Colon (tissue), 2 donors: ENCODE results near the gene HDGFL2.
"Not testable (repeated sequence)": the region's sequence is repeated elsewhere in the genome, so short reads cannot be mapped to it uniquely, and the experiment has no call there.

Experiments
- FAIRE-seq: peaks from 2 replicates; lab custom pipeline; 2012; peaks lifted over from hg19 to GRCh38; lab: Jason Lieb, UNC
- donor health status: control.
- donor health status: control.

HDGFL2 gene

DNA sequence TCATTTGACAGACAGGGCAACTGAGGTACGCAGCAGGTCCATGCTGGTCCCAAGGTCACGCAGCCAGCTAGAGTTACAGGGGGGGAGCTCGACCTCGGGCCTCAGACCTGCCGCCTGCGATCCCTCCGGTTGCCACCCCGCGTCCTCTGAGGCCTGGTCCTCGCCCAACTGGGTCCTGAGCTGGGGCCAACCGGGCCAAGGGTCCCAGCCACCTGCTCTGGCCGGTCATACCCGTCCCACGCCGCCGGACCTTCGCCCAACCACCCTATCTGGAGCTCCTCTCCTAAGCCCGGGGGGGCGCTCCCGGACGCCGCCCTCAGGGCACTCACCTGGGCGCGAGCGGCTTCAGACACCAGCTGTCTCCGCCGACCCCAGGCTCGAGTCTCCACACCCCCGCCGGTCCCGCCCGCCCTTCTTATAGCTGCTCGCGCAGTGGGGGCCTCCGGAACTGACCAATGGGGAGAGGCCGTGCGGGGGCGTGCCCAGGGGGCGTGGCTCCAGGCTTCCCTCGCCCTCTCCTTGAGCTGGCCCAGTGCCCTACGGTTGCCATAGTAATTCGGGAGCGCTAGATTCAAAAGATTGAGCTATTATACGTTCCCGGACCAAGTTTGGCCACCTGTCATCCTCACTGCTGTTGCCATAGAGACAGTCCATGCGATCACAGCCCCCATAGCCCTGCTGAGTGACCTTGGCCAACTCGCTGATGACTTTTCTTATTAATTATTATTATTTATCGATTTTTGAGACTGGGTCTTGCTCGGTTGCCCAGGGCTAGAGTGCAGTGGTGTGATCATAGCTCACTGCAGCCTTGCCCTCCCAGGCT is 63.0 kb downstream of the HDGFL2 start, which contains the start of gene PLIN5:
Gene PLIN5, minus strand, starts transcription at position 389 of the 823 bp plus-strand sequence. CDS start 1,150 bp downstream, outside the sequence.
- no peak for FAIRE-seq

DNA sequence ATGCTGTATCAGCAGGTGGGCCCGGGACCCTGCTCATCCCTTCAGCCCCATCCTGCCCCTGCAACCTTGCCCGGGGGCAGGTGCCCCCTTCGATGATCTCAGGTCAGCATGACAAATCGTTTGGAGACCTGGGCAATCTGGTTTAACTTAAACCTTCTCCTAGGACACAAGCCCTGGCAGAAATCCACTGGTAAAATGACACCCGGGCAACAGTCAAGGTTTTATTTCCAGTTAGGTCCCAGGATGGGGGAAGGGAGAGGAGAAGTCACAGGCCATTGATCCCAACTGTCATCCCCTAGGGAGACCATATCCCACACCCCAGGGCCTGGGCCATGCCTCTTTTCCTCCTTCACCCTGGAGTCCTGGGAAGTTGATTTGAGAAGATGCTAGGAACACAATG is 64.7 kb downstream of the HDGFL2 start:
- FAIRE-seq = no peak

DNA sequence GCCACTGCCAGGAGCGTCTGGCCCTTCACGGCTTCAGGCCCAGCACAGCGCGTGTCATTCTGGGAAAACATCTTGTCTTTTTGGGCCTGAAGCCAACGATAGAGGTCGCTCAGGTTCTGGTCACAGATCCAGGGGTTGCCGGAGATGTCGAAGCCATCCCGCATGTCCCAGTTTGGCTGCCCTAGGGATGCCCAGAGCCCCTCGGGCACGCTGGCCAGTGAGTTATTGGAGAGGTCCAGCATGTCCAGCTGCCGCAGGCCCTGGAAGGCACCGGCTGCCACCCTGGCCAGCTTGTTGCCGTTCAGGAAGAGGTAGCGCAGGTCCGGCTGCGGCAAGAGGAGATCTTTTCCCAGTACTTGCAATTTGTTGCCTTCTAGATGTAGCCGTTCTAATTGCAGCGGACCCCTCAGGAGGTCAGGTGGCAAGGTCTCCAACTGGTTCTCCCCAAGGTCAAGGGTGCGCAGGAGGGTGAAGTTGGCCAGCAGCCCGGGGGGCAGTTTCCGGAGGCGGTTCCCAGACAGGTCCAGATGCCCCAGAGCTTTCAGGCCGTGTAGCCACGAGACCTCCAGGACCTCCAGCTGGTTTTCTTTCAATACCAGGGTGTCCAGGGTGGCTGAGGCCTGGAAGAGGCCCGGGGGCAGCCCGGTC is 66.0 kb downstream of the HDGFL2 start:
- no peak for FAIRE-seq

DNA sequence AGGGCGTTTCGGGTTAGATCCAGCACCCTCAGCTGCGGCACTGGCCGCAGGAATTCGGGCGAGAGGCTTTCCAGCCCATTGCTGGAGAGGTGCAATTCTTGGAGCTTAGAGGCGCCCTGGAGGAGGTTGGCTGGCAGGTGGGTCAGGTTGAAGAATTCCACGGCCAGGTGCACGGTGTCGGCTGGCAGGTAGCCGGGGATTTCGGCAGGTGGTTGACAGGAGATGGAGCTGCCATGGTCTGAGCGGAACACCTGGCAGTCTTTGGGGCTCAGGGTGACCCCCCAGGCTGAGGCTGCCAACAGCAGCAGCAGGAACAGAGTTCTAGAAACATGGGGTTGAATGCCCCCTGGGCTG is 66.5 kb downstream of the HDGFL2 start:
- no peak for FAIRE-seq

DNA sequence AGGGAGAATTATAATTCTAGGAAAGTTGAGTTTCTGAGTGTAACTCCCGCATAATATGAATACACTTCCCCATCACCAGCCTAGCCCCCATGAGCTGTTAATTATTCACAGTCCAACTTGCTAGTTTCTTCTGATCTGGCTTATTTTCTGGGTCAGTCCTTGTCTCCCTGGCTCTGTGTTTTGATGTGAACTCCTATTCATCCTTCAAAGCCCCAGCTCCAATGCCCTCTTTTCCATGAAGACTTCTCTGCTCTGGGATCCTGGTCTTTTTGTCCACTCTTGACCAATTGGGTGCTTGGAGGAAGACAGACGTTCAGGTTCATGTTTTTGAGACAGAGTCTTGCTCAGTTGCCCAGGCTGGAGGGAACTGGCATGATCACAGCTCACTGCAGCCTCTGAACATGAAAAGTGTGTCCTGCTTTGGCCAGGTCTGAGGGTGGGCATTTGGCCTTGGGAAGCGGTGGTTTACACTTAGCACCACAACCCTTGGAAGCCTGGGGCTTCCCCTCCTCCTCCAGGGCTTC is 67.1 kb downstream of the HDGFL2 start:
- FAIRE-seq = no peak

DNA sequence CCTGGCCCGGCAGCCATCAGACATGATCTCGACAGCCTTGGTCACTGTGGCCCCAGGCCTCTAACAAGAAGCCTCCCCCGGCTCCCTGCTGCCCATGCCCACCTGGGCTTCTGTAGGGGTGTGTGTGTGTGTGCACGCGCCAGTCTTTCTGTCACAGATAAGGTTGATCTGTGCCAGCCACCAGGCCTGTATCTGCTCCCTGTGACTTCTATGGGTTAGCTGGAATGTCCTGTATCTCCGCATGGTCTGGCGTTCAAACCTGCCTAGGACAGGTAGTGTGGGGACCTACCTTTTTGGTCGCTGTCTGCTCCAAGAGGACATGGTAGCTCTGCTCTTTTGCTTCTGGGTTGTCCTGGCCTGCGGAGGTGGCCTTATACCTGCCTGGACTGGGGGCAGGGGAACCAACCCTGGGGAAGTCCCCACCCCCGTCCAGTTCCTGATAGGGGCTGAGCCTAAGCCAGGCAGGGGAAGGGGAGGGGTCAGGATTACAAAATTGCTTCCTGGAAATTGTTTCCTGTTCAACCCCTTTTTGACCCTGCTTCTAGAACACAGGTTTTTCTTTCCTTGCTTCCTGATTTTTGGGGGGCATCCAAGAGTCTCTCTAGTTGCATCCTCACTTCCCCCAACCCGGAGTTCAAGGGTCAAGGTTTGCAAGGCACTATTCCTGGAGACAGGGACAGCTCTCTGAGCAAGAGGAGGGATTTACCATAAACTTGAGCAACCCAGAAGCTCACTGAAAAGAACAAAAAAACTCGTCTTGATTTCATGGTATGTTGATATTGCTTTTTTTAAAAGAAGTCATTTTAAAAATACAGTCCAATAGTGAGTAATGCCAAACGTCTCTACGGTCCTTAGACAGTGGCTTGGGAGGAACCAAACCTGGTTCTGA is 67.8 kb downstream of the HDGFL2 start, which contains the start of gene LRG1:
Gene LRG1, minus strand, starts transcription at position 344 of the 889 bp plus-strand sequence. Its CDS starts 23 bp downstream, at position 321.
- FAIRE-seq = no peak

DNA sequence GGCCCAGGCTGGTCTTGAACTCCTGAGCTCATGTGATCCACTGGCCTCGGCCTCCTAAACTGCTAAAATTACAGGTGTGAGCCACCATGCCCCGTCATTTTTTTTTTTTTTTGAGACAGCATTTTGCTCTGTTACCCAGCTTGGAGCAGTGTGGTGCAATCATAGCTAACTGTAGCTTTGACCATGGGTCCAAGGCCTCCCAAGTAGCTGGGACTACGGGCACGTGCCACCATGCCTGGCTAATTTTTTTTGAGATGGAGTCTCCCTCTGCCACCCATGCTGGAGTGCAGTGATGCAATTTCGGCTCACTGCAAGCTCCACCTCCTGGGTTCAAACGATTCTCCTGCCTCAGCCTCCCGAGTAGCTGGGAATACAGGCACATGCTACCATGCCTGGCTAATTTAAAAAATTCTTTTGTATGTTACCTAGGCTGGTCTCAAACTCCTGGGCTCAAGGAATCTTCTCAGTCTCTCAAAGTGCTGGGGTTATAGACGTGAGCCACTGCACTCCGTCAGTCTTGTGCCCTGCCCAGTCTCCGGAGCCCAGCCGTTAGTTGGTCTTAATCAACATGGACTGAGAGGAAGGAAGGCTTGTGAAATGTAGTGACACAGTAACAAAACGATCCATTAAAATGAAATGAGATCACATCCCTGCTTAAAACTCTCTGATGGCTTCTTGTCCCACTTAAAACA is 69.2 kb downstream of the HDGFL2 start:
- no peak for FAIRE-seq

DNA sequence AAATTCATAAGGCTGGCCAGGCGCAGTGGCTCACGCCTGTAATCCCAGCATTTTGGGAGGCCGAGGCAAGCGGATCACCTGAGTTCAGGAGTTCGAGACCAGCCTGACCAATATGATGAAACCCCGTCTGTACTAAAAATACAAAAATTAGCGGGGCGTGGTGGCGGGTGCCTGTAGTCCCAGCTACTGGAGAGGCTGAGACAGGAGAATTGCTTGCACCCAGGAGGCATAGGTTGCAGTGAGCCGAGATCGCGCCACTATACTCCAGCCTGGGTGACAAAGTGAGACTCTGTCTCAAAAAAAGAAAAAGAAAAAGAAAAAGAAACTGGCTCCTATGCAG is 69.7 kb downstream of the HDGFL2 start:
- not testable (repeated sequence) for FAIRE-seq

DNA sequence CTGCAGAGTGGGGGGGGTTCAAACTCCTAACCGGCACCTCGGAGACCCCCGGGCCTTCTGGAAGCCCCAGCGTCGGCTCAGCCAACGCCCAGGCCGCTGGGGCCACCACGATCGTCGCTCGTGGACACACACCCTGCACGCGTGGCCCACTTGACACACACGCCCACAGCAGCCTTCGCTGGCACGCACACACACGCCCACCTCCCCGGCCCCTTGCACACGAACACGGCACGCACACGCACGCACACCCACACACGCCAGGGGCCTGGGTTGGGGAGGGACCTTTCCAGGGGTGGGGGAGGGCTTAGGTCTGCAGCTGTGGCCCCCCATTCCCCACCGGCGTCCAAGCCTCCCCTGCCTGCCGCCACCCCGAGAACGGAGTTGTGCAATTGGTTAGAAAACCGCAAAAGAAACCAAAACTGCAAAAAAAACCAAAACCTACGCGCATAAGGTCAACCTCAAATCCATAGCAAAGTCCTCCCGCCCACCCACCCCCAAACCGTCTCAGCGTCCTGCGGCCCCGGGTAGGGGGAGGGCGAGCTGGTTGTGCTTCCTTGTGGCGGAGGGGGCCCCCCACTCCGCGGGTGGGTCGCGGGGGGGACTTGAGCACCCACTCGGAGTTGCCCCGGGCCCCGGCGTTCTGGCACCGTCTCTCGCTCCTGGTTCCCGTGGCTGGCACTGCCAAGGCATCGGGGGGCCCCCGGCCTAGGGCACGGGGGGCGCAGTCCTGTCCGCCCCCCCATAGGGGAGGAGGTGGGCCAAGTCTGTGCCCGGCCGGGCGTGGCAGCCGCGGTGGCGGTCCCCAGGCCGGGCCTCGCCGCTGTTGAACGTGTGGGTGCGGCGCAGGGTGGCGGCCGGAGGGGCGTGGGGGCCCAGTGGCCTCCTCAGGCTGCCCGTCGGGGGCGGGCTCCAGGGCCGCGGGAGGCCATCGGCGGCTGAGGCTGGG is 71.1 kb downstream of the HDGFL2 start:
- no peak for FAIRE-seq

DNA sequence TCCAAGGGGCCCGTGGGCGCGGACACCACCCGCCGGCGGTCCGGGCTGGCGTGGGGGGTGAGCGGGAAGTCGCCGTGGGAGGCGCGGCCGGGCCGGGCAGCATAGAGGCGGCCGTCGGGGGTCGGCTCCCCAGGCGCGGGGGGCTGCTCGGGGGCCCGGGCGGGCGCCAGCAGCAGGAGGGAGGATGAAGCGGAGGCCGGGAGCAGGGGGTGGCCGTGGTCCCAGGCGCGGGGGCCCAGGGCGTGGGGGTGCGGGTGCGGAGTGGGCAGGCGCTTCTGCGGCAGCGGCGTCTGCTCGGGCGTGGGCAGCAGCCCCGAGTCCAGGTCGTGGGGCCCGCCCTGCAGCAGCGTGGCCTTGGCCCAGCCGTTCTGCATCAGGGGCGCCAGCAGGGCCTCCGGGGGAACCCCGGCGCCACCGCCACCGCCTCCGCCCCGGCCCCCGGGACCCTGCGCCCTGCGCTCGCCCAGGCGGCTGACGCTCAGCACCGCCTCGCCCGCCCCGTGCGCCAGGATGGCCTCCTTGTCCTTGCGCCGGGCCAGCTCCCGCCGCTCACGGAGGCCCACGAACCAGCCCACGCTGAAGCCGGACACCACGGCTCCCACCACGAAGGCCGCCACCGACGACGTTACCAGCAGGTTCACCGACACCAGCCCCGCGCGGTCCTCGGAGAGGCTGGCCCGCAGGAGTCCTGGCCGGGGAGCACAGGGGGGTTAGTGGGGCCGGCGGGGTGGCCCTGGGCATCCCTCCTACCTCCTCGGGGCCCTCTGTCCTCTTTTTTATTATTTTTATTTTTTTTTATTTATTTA is 71.9 kb downstream of the HDGFL2 start:
- FAIRE-seq = no peak

DNA sequence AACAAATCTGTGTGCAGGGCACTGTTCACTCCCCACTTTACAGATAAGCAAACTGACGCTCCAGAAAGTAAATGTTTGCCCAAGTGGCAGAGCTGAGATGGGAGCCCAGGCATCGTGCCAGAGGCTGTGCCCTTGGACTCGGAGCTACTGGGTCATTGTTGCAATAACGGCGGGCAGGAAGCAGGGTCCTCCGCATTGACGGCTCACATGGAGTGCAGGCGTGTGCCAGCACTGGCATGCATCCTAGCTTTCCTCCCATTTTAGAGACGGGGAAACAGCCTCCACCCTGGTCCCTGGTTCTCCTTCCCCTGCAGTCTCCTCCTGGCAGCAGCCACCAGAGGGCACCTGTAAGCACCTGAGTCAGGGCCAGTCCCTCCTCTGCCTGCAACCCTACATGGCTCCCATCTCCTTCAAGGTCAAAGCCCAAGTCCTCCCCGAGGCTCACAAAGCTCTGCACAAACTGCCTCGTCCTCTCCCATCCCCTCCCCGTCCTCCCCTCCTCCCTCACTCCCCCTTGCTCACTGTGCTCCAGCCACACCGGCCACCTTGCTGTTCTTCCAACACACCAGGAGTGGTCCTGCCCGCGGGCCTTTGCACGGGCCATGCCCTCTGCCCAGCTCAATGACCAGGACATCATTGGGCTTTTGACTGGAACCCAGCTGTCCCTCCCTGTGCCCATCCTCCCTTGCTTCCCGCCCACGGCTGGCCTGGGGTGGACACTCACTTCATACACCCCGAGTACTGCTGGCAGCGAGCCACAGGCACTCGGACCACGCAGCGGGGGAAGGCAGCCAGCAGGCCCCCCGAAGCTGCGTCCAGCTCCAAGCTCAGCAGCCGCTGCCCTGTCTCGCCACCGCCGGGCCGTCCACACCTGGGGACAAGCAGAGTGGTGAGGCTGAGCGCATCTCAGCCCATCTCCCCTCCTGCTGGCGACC is 75.5 kb downstream of the HDGFL2 start:
- FAIRE-seq = no peak

DNA sequence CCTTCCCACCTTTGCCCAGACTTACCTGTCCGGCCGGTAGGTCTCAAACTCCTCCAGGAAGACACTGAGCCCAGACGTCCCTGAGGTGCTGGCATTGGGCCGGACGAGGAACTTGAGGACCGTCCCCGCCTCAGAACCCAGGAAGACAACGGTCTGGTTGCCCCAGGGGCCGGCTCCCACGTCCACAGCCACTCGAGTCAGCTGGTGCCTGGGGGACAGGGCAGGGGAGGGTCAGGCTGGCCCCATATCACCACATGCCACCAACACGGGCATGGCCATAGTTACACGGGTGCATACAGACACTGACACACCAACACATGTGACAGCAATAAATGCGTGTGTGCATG is 76.1 kb downstream of the HDGFL2 start:
- FAIRE-seq = no peak

DNA sequence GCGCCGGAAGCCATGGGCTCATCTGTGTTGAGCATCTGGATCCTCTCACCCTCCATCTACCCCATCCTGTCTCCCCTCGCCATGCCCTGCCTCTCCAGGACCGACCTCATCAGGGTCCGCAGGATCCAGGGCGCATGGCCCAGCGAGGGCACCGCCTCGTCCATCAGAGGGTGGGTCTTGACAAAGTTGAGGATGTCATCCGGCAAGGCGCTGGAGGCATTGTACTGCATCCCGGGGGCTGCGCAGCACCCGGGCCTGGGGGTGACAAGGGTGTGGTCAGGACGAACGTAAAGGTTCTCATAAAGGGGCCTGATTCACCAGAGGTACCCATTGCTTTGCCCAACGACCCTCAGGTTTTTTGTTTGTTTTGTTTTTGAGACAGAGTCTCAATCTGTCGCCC is 77.9 kb downstream of the HDGFL2 start:
- no peak for FAIRE-seq

DNA sequence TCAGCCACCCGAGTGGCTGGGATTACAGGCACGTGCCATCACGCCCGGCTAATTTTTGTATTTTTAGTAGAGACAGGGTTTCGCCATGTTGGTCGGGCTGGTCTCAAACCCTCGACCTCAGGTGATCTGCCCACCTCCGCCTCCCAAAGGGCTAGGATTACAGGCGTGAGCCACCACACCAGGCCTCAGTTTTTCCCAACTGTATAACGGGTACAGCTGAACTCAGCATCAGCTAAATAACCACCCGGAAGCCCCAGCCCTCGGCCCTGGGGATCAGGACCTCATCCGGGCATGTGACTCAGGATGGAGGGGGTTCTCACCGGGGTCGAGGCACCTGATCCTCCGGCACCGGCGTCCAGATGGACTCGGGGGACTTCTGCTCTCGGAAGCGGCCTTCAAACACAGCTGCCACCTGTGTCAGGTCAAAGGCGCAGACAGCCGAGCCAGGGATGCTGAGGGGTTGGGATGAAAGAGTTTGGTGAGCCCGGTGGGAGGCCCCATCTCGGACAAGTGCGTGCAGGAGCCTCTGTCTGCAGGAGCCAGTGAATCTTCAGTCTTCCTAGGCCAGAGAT is 78.5 kb downstream of the HDGFL2 start:
- FAIRE-seq = no peak
